Upper lobe of left lung (tissue), 6 donors: ENCODE results near the gene PDZK1IP1. TPM values are rescaled to one million over a fixed set of nuclear protein-coding genes. Genes with fewer than 3 reads are reported as not detected.
A peak's percentile ranks its signal among the peaks of the same experiment; 100 is the strongest.

ENCODE experiments used
- ATAC-seq, 2 donors: fragments of 200-7000 bp; cut with Tn5 transposase; one replicate each; pipeline ENCODE4 v1.9.1; 2022; ENCODE audit warnings: mild to moderate bottlenecking in 2 of 2, moderate library complexity in 2 of 2; ENCODE audit not compliant: low FRiP score in 2 of 2
- DNase-seq, 2 donors: peaks; one replicate each; pipeline ENCODE4 v3.0.0-alpha.2; 2019 to 2020
- H3K27ac ChIP-seq, 4 donors: fragments of 200-600 bp; sonication (generic); one replicate each; pipeline ENCODE4 v1.5.1; 2016 to 2019
- H3K27me3 ChIP-seq, 4 donors: fragments of 200-600 bp; sonication (generic); one replicate each; pipeline ENCODE4 v1.5.1; 2017 to 2019
- H3K36me3 ChIP-seq, 4 donors: fragments of 200-600 bp; sonication (generic); one replicate each; pipeline ENCODE4 v1.5.1; 2016 to 2019
- H3K4me1 ChIP-seq, 4 donors: fragments of 200-600 bp; sonication (generic); one replicate each; pipeline ENCODE4 v1.5.1; 2018 to 2019
- H3K4me3 ChIP-seq, 4 donors: fragments of 200-600 bp; sonication (generic); one replicate each; pipeline ENCODE4 v1.5.1; 2017 to 2019; ENCODE audit warnings: mild to moderate bottlenecking in 2 of 4, moderate library complexity in 1 of 4
- H3K9me3 ChIP-seq, 4 donors: fragments of 200-600 bp; sonication (generic); one replicate each; pipeline ENCODE4 v1.5.1; 2018 to 2019
- EP300 ChIP-seq, 4 donors: sonication (generic); formaldehyde crosslinking; IDR thresholded peaks; one replicate each; pipeline ENCODE4 v1.5.1; 2017; ENCODE audit warnings: antibody characterized with exemption in 4 of 4, control low read depth in 2 of 4
- POLR2A ChIP-seq, 4 donors: fragments of 450-650 bp; IDR thresholded peaks; one replicate each; pipeline ENCODE4 v1.5.1; 2016 to 2017; ENCODE audit warnings: antibody characterized with exemption in 4 of 4, mild to moderate bottlenecking in 2 of 4
- POLR2AphosphoS5 ChIP-seq, 2 donors: sonication (generic); formaldehyde crosslinking; IDR thresholded peaks; one replicate each; pipeline ENCODE4 v1.5.1; 2017; ENCODE audit warnings: antibody characterized with exemption in 2 of 2
- WGBS, 2 donors: methylation state at CpG; one replicate each; pipeline ENCODE4 v1.1.5; 2017 to 2018; 5-methylcytosine and 5-hydroxymethylcytosine counted together
- total RNA-seq, 6 donors: library from RNA; depleted of rRNA in 4 of 6; stranded (reverse); fragments of >200 nt in 4 of 6; gene quantifications; one replicate each; pipeline versions ENCODE4 v1.1.0 to v1.2.1, GENCODE V29; 2016 to 2021
- TF ChIP-seq, protein P1 (sequence below), 6 experiments: fragments of 450-650 bp in 4 of 6; fragments of 200-600 bp in 2 of 6; sonication (generic) in 2 of 6; IDR thresholded peaks; one replicate each; pipeline ENCODE4 v1.5.1; 2016 to 2019; ENCODE audit warnings: antibody characterized with exemption in 6 of 6
- donor health status: DM: no; HTN: no; CAD: no; lungs with moderate emphysema.
- donor health status: DM: no; HTN: yes; CAD: no; lungs with severe emphysema.

The PDZK1IP1 gene
- total RNA-seq, 6 donors from 2014 or later = 17.8 to 57.6 (median 41.4) TPM

DNA sequence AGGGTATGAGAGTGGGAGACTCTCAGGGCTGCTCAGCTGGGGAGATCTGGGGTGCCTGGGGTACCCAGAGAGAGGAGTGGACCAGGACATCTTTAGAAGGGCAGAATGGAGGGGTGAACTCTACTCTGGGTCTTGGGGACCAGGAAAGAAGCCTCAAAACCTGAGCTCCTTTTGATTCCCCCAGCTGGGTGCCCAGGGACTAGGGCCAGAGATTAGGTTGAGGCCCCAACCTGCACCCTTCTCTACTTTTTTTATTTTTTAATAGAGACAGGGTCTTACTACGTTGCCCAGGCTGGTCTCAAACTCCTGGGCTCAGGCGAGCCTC, 1.9 kb downstream of the PDZK1IP1 start:
- H3K36me3 ChIP-seq = no peaks in the 10 kb centered on the region
- peaks cover 28 to 39% (median 32%) of the 10 kb centered on the region in 4 donors for H3K4me1 ChIP-seq
- TF ChIP-seq POLR2A (IDR thresholded peaks at IDR 0.05) = no peak
- no peak for TF ChIP-seq EP300 (IDR thresholded peaks at IDR 0.05)
- TF ChIP-seq, protein P1, sequence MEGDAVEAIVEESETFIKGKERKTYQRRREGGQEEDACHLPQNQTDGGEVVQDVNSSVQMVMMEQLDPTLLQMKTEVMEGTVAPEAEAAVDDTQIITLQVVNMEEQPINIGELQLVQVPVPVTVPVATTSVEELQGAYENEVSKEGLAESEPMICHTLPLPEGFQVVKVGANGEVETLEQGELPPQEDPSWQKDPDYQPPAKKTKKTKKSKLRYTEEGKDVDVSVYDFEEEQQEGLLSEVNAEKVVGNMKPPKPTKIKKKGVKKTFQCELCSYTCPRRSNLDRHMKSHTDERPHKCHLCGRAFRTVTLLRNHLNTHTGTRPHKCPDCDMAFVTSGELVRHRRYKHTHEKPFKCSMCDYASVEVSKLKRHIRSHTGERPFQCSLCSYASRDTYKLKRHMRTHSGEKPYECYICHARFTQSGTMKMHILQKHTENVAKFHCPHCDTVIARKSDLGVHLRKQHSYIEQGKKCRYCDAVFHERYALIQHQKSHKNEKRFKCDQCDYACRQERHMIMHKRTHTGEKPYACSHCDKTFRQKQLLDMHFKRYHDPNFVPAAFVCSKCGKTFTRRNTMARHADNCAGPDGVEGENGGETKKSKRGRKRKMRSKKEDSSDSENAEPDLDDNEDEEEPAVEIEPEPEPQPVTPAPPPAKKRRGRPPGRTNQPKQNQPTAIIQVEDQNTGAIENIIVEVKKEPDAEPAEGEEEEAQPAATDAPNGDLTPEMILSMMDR (IDR thresholded peaks at IDR 0.05) = no peak
- TF ChIP-seq POLR2AphosphoS5 (IDR thresholded peaks at IDR 0.05) = no peak
- H3K27me3 ChIP-seq = no peaks in the 10 kb centered on the region
- ATAC-seq = no peak
- no peak overlapping the region for H3K27ac ChIP-seq
- no peak overlapping the region for H3K4me3 ChIP-seq
- 83 to 92% methylated on average over 2 of the region's 2 CpGs for WGBS, 2 donors
- DNase-seq = no peak
- H3K9me3 ChIP-seq = no peaks in the 10 kb centered on the region

DNA sequence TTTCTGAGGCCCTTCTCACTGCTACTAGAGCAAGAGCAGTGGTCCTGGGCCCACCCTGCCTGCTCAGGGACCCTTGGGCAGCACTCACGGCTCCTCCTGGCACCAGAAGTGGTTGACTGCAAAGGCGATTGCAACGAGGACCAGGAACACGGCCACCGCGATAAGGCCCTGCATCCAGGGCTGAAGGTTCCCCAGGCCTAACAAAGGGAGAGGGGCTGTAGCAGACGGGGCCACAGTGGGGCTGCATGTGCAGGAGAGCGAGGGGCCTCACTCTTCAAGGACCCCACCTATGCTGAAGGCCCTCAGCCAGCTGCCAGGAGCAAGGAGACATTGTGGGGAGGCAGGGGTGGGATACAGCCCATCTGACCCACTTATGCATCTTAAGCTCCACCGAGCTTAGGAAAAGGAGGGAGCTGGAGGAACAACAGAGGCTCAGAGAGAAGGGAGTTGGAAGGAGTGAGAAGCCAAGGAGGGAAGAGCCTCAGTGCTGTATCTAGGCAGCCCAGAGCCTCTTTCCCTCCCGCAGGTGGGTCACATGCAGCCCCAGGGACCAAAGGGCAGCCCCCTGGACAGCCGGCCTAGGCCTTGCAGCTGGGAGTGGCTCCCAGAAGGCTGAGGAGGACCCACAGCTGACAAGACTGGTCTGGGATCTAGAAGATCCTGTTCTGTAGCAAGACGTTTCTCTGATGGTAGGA, 2.5 kb downstream of the PDZK1IP1 start:
- Histone ChIP-seq H3K9me3 (no peaks in the 10 kb centered on the region), H3K4me1 (peaks cover 22 to 34% (median 27%) of the 10 kb centered on the region in 4 donors), H3K27ac (no peak overlapping the region), H3K27me3 (no peaks in the 10 kb centered on the region), H3K4me3 (no peak overlapping the region), H3K36me3 (no peaks in the 10 kb centered on the region)
- ATAC-seq (no peak), DNase-seq (peak in 1 of 2 donors; percentile 47)
- TF ChIP-seq, protein P1 (IDR thresholded peaks at IDR 0.05) = no peak
- TF ChIP-seq POLR2AphosphoS5 (IDR thresholded peaks at IDR 0.05) = no peak
- TF ChIP-seq EP300 (IDR thresholded peaks at IDR 0.05) = no peak
- no peak for TF ChIP-seq POLR2A (IDR thresholded peaks at IDR 0.05)
- 90 to 95% methylated on average over 9 to 10 of the region's 12 CpGs for WGBS, 2 donors

DNA sequence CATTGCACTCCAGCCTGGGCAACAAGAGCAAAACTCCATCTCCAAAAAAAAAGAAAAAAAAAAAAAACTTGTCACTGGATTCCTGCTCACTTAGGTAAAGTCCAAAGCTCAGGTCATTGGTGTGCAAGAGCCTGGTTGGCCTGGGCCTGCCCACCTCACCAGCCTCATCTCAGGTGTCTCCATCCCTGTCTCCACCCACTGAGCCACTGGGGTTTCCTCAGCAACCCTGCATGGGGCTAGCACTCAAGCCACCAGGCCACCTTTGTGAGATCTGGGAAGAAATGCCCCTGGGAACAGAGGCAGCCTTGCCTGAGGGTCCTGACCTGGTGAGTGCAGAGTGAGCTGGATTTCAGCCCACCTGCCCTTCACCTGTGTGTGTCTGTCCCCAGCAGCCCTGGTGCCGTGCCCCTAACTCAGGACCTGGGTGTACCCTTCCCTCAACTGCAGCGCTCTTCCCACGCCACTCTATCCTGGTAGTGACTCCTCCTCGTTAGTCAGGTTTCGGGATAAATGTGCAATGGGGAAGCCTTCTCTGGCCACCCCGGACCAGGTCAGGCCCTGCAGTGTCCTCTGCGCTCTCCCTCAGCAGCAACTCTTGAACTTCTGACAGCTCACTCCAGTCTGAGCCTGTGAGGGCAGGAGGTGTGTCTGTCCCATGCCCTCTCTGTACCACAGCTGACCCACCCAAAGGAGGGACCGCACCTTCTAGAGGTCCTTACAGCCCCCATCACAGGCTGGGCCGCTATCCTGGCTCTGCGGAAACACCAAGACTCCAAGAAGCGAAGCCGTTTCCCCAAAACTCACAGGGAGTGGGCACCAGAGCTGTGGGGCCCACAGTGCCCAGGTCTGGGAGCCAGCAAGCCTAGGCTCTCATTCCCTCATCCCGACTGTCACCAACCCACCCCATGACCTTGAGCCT, 3.3 kb downstream of the PDZK1IP1 start:
- DNase-seq (no peak), ATAC-seq (no peak)
- Histone ChIP-seq H3K4me1 (peaks cover 14 to 26% (median 19%) of the 10 kb centered on the region in 4 donors), H3K36me3 (no peaks in the 10 kb centered on the region), H3K9me3 (no peaks in the 10 kb centered on the region), H3K4me3 (no peak overlapping the region), H3K27ac (no peak overlapping the region), H3K27me3 (no peaks in the 10 kb centered on the region)
- WGBS, 2 donors = 94% methylated on average over 6 to 13 of the region's 13 CpGs
- TF ChIP-seq, protein P1 (IDR thresholded peaks at IDR 0.05) = no peak
- TF ChIP-seq POLR2A (IDR thresholded peaks at IDR 0.05) = no peak
- TF ChIP-seq POLR2AphosphoS5 (IDR thresholded peaks at IDR 0.05) = no peak
- TF ChIP-seq EP300 (IDR thresholded peaks at IDR 0.05) = no peak

DNA sequence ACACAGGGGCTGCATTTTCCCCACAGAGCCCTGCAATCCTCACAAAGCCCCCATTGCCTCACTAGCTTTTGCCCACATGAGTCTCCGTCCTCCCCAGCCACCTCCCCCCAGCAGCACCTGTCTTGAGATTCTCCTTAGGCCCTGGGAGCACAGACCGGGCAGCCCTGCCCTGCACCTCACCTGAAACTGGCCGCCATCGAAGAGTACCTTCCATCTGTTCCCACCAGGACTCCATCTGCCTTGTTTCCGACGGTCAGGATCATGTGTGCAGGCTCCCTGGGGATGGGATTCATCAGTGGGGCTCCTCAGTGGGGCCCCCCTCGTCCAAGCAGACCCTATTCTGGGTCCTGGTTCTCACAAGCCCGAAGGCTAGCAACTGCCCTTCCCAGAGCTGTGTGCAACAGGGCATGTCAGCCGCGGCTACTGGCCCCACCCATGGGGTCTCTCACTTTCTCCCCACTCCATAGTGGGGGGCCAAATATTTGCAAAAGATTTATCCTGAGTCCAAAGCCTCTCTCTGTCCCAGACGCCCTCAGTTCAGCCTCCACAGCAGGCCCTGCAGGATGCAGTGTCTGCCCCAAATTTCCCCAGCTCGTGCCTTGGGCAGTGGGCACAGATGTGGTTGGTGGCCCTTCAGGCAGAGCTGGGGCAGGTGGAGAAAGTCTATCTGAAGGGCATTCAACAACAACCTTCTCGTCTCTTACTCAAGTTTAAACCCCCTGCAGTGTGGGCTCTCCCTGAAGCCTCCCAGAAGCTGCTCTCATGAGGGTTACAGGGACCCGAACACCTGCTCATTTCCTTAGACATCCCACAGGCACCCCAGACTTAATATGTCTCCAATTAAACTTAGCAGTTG, 4.8 kb downstream of the PDZK1IP1 start:
- no peaks in the 10 kb centered on the region for H3K27me3 ChIP-seq
- H3K36me3 ChIP-seq = no peaks in the 10 kb centered on the region
- TF ChIP-seq, protein P1 (IDR thresholded peaks at IDR 0.05) = no peak
- TF ChIP-seq EP300 (IDR thresholded peaks at IDR 0.05) = no peak
- TF ChIP-seq POLR2AphosphoS5 (IDR thresholded peaks at IDR 0.05) = no peak
- no peak for TF ChIP-seq POLR2A (IDR thresholded peaks at IDR 0.05)
- 90% methylated on average over 14 of the region's 14 CpGs for WGBS, 2 donors
- no peaks in the 10 kb centered on the region for H3K9me3 ChIP-seq
- H3K27ac ChIP-seq = no peak overlapping the region
- ATAC-seq (no peak), DNase-seq (no peak)
- peaks cover under 1 to 17% (median 7%) of the 10 kb centered on the region in 4 donors for H3K4me1 ChIP-seq
- no peak overlapping the region for H3K4me3 ChIP-seq
